Stimulated activated CD8-positive, alpha-beta memory T cell treated with anti-CD3 and anti-CD28 coated beads, Interleukin-7, amount 100 ng/mL, for 4 hours (primary cell): ENCODE measurements around the gene PCDH12.

Experiments used
- DNase-seq, 2 donors: peaks; one replicate each; pipeline ENCODE4 v3.0.0-alpha.2; 2020; ENCODE audit warnings: low read depth in 2 of 2

Gene PCDH12

DNA sequence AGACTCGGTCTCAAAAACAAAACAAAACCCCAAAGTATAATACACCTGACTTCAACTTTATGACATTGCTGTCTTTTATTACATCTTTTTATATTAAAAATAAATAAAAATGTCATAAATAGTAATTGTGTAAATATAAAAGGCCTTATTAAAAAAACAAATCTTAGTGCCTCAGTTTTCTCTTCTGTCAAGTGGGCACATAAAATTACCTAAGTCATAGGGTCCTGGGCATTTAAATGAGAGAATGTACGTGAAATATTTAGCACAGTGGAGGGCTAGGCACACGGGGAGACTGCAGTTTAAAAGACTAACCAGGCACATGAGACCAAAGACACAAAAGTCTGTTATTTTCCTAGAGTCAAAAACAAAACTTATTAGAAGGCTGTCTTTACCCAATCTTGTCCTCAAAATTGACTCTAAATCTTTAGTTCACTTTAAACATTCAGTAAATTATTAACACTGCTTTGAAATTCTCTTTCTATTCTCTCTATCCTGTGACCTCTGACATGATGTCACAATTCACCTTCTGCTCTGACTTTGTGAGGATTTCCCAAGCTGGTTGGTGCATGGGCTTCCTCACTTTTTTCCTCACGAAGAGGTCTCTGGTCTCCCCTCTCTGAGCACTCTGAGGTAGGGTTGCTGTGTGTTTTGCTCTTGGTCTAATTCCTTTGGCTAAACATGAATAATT, 8.4 kb upstream of the PCDH12 start:
- no peak for DNase-seq

DNA sequence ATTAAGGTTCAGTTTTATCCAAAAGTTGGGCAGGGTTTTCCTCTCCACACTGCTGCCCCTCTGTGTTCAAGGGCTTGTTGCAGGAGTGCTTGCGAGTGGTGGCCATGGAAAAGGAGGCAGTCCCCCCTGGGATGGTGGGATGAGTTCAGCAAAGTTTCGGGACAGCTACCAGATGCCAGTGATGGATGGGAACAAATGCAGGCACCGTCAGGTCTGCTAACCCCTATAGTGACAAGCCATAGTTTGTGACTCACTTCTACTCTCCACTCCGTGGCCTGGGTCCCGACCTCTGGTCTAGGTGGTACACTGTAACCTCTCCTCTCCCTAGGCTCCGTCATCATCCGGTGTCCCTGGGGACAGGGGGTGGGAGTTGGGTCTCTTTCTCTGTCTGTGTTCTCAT, 7.1 kb upstream of the PCDH12 start:
- no peak for DNase-seq

- DNase-seq: no peak
These were observed 5.7 kb upstream of the PCDH12 start for GRCh38 chr5:141963701-141964100.

DNA sequence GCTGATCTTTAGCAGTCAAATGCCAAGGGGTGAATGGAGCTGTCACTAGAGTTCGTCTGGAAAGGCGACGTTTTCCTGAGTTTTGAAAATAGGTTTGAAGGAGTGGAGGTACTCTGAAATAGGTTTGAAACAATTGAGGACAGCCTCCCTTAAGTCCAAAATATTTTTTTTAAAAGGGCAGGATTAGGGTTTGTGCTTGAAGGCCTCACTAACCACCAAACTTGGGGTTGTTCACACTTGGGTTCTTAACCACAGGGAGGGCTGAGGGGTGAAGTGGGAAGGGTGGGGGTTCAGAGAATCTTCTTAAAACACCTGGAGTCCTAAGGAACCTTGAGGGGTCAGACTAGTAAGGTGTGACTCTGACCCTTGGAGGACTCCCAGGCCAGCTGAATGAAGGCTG, 3.5 kb upstream of the PCDH12 start:
- no peak for DNase-seq

DNA sequence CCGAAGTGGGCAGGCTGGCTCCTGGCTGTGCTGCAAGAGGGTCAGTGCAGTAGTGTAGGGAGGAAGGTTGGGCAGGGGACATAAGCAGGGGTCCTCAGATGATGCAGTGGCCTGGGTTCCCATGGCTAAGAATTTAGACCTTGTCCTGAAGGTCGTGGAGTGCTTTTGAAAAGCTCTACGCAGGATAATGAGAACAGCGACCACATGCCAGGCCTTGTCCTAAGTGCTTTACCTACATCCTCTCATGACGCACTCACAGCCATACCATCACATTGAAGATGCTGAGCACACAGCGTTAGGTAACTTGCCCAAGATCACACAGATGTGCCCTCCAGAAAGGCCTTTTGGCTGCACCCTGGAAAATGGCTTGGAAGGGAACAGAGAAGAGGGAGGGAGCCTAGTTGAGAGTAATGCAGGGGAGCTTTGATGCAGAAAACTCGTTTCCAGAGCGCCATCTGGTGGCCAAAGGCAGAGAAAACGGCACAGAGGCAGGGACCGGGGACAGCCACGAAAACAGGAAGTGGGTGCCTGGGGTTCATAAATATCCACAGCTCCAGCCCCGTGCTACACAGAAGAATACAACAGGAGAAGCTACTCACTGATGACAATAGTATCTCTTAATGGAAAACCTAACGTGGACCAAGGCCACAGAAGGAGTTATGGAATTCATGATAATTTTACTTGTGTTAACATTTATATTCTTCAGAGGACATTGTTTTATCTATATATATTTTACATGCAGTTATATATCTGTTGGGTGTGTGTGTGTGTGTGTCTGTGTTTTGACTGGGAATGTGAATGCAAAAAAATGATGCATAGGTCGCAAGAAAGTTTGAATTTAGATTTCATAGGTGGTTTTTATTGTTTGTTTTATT, 2.7 kb upstream of the PCDH12 start:
- peak; percentile 73 to 85 for DNase-seq

DNA sequence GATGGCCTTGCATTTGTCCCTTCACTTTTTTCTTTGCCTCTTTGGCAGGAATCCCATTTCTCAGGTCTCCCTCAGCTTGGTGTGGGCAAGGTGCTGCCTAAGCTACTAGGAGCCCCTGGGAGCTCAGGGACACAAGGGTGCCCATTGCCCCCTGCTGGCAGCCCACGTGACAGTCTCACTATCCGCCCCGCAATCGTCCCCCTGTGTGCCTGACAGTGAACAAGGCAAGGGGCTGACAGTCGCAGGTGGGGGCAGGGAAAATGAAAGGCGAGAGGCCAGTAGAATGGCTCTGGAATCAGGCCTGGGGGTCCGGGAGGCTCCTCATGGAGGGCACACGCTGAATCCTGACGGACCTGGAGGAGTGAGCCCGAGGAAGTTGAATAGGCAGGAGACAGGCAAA, 2.0 kb upstream of the PCDH12 start:
- DNase-seq: no peak

GRCh38 chr5:141958546-141959172, 657 bp upstream of the PCDH12 start:
- DNase-seq: no peak

DNA sequence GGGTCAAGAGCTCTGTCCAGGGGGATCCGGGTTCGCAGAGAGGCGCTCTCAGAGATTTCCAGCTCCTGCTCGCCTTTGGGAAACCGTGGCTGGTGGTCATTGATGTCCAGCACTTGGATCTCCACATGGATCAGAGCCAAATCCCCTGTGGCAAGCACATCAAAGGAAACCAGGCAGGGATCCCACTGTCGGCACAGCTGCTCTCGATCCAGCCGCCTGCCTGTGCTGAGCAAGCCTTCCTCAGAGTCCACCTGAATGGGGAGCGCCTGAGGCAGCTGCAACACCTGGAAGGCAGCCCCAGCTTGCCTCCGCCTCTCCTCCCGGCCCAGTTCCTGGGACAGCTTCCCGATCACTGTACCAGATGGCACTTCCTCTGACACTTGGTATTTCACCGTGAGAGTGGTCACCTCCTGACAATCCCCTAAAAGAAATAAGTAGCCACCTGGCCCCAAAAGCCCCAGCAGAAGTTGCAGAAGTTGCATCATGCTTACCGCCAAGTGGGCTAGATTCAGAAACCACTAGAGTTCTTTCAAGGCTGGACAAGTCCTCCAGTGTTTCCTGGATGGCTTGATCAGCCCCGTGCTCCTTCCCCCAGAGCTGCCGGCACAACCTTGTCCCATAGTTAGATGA, 520 bp downstream of the PCDH12 start:
- no peak for DNase-seq

DNA sequence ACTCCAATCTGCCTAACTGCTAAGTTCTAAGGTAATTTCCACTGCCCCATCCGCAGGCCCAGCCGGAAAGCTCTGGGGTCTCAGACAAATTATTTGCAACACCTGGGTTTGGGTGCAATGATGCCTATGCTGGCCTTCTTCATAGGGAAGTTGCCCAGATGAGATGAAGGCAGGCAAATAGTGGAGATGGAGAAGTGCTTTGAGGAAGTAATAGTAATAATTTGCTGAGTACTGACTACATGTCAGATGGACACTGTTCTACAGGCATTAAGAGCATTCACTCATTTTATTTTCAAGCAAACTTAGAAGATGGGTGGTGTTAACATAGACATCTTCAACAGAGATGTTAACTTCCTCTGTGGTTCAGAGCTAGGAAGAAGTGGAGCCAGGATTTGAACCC, 3.8 kb downstream of the PCDH12 start:
- no peak for DNase-seq

DNA sequence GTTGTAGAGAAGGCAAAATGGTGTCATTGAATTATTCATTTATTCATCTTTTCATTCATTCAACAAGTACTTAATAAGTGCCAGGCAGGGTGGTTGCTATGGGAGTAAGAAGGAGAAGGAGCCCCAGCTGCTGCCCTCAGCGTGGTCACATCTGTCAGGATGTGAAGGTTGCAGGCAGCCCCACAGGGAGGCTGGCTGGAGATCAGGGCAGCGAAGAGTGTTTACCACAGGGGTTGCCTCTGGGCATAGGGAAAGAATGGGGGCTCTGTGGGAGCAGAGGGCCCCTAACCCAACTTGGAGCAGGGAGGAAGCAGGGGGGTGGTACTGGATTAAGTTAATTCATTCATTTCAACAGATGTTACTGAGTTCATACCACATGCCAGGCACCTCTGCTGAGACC, 6.0 kb downstream of the PCDH12 start:
- no peak for DNase-seq

DNA sequence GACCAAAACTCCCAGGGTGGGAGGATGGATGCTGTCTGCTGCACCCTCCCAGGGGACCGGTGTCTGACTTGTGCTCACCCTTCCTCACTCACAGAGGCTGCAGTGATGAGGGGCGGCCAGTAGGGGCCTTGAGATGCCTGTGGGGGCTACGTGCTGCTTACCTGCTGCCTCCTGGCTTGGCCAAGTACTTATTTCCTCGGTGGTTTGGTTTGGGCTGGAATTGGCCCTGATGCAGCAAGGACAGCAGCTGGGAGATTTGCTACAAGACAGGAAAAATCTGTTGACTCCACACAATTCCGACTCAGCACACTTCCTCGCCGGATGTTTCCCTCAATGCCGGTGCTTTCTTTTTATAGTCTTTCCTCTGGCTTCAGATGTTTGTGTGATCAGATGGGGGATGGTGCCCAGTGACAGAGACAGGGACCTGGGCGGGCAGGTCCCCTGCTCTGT, 6.6 kb downstream of the PCDH12 start:
- DNase-seq: no peak

- no peak for DNase-seq
These were observed 7.6 kb downstream of the PCDH12 start for GRCh38 chr5:141950207-141951005.

- DNase-seq: no peak
These were observed 8.5 kb downstream of the PCDH12 start for GRCh38 chr5:141949511-141949910.

- no peak for DNase-seq
These were observed 9.2 kb downstream of the PCDH12 start for GRCh38 chr5:141948812-141949211.

- no peak for DNase-seq
These were observed 10.7 kb downstream of the PCDH12 start for GRCh38 chr5:141947316-141947715.

- DNase-seq: no peak
These were observed 12.4 kb downstream of the PCDH12 start for GRCh38 chr5:141945511-141946051.

- no peak for DNase-seq
These were observed 13.9 kb downstream of the PCDH12 start for GRCh38 chr5:141944076-141944475.

GRCh38 chr5:141942185-141942857, 15.7 kb downstream of the PCDH12 start:
- no peak for DNase-seq

DNA sequence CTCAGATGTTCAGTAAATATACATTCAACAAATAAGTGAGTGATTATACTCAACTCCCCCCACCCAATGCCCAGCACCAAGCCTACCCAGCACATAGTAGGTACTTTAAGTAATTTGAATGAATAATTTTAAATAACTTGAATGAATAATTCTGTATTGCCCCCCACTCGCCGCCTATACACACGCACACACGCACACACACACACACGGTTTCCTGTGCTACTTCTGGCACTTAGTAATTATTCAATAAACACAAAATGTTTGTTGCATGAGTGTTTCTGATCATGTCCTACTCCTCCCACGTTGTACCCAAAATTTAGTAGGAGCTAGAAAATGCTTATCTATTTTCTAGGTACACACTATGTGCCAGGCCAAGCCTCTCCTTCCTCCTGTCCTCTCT, 16.2 kb downstream of the PCDH12 start:
- DNase-seq: no peak

DNA sequence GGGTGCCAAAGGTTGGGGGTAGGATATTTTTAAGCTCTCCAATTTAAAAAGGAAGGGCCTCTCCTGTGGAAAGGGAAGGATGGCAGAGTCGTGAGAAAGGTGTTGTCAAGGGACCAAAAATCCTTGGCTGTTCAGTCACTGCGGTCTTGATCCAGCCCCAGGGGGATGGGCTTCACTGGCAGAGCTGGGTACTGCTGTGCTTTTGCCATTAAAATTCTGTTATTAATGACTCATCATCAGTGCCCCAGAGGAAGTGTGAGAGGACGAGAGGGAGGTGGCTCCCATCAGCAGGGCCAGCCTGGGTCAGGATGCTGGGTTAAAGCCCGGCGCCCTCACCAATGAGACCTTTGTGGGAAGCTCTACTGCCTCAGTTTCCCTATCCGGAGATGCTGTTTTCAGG, 16.7 kb downstream of the PCDH12 start:
- DNase-seq: no peak
